ENCODE results near the gene BSG.
A peak's percentile ranks its signal among the peaks of the same experiment; 100 is the strongest.
"Not testable (repeated sequence)": the region's sequence is repeated elsewhere in the genome, so short reads cannot be mapped to it uniquely, and the experiment has no call there.

The BSG gene

GRCh38 chr19:621819-622218, 49.4 kb downstream of the BSG start:
- Mint-ChIP-seq H3K27me3 (no peaks in the 10 kb centered on the region), H3K36me3 (ENCODE audit: low read depth) (peaks cover 71% of the 10 kb centered on the region), H3K9me3 (no peaks in the 10 kb centered on the region), H3K4me3 (no peak overlapping the region), H3K4me1 (ENCODE audit: low read depth) (peaks cover under 1% of the 10 kb centered on the region), H3K27ac (no peak overlapping the region)
- DNase-seq, result no peak

- H3K4me3 Mint-ChIP-seq, result no peak overlapping the region
- no peak for DNase-seq
- H3K27me3 Mint-ChIP-seq, result no peaks in the 10 kb centered on the region
- no peak overlapping the region for H3K27ac Mint-ChIP-seq
- peaks cover 71% of the 10 kb centered on the region for H3K36me3 Mint-ChIP-seq (ENCODE audit: low read depth)
- H3K4me1 Mint-ChIP-seq (ENCODE audit: low read depth), result peaks cover 2% of the 10 kb centered on the region
- no peaks in the 10 kb centered on the region for H3K9me3 Mint-ChIP-seq
Measured at GRCh38 chr19:622666-623065, 50.3 kb downstream of the BSG start.

GRCh38 chr19:623175-623916, 51.0 kb downstream of the BSG start:
- H3K27me3 Mint-ChIP-seq, result no peaks in the 10 kb centered on the region
- H3K4me1 Mint-ChIP-seq (ENCODE audit: low read depth), result peaks cover 2% of the 10 kb centered on the region
- H3K36me3 Mint-ChIP-seq (ENCODE audit: low read depth), result peaks cover 70% of the 10 kb centered on the region
- no peaks in the 10 kb centered on the region for H3K9me3 Mint-ChIP-seq
- DNase-seq, result no peak
- no peak overlapping the region for H3K4me3 Mint-ChIP-seq
- no peak overlapping the region for H3K27ac Mint-ChIP-seq

- Mint-ChIP-seq H3K27me3 (no peaks in the 10 kb centered on the region), H3K9me3 (no peaks in the 10 kb centered on the region), H3K36me3 (ENCODE audit: low read depth) (peaks cover 70% of the 10 kb centered on the region), H3K27ac (no peak overlapping the region), H3K4me1 (ENCODE audit: low read depth) (peaks cover 4% of the 10 kb centered on the region), H3K4me3 (no peak overlapping the region)
- DNase-seq, result no peak
Measured at GRCh38 chr19:623974-624373, 51.6 kb downstream of the BSG start.

GRCh38 chr19:624433-625109, 52.2 kb downstream of the BSG start:
- Mint-ChIP-seq H3K9me3 (no peaks in the 10 kb centered on the region), H3K27ac (no peak overlapping the region), H3K4me1 (ENCODE audit: low read depth) (peaks cover 7% of the 10 kb centered on the region), H3K4me3 (no peak overlapping the region), H3K36me3 (ENCODE audit: low read depth) (peaks cover 72% of the 10 kb centered on the region), H3K27me3 (no peaks in the 10 kb centered on the region)
- no peak for DNase-seq

- Mint-ChIP-seq H3K36me3 (ENCODE audit: low read depth) (peaks cover 72% of the 10 kb centered on the region), H3K27me3 (no peaks in the 10 kb centered on the region), H3K9me3 (no peaks in the 10 kb centered on the region), H3K4me1 (ENCODE audit: low read depth) (peaks cover 11% of the 10 kb centered on the region), H3K4me3 (no peak overlapping the region), H3K27ac (no peak overlapping the region)
- DNase-seq, result no peak
Measured at GRCh38 chr19:625257-625656, 52.9 kb downstream of the BSG start.

- DNase-seq, H3K27ac Mint-ChIP-seq, H3K4me3 Mint-ChIP-seq, H3K27me3 Mint-ChIP-seq, H3K9me3 Mint-ChIP-seq: not testable (repeated sequence)
- Mint-ChIP-seq H3K4me1 (ENCODE audit: low read depth) (peaks cover 17% of the 10 kb centered on the region), H3K36me3 (ENCODE audit: low read depth) (peaks cover 78% of the 10 kb centered on the region)
Measured at GRCh38 chr19:626566-626965, 54.2 kb downstream of the BSG start.

GRCh38 chr19:628168-628567, 55.8 kb downstream of the BSG start:
- no peak overlapping the region for H3K27ac Mint-ChIP-seq
- H3K27me3 Mint-ChIP-seq, result no peaks in the 10 kb centered on the region
- peaks cover 28% of the 10 kb centered on the region for H3K4me1 Mint-ChIP-seq (ENCODE audit: low read depth)
- no peaks in the 10 kb centered on the region for H3K9me3 Mint-ChIP-seq
- H3K4me3 Mint-ChIP-seq, result no peak overlapping the region
- DNase-seq, result no peak
- H3K36me3 Mint-ChIP-seq (ENCODE audit: low read depth), result peaks cover 85% of the 10 kb centered on the region

- H3K27ac Mint-ChIP-seq, H3K4me3 Mint-ChIP-seq, H3K9me3 Mint-ChIP-seq, DNase-seq, H3K27me3 Mint-ChIP-seq: not testable (repeated sequence)
- Mint-ChIP-seq H3K4me1 (ENCODE audit: low read depth) (peaks cover 37% of the 10 kb centered on the region), H3K36me3 (ENCODE audit: low read depth) (peaks cover 75% of the 10 kb centered on the region)
Measured at GRCh38 chr19:629515-629914, 57.1 kb downstream of the BSG start.

- H3K4me3 Mint-ChIP-seq, result peak overlapping the region; percentile 97
- H3K36me3 Mint-ChIP-seq (ENCODE audit: low read depth), result peaks cover 70% of the 10 kb centered on the region
- no peaks in the 10 kb centered on the region for H3K27me3 Mint-ChIP-seq
- peaks cover 37% of the 10 kb centered on the region for H3K4me1 Mint-ChIP-seq (ENCODE audit: low read depth)
- no peak overlapping the region for H3K27ac Mint-ChIP-seq
- DNase-seq, result no peak
- H3K9me3 Mint-ChIP-seq, result no peaks in the 10 kb centered on the region
Measured at GRCh38 chr19:629961-630714, 57.7 kb downstream of the BSG start.

GRCh38 chr19:632579-633067, 60.2 kb downstream of the BSG start:
- Mint-ChIP-seq H3K9me3 (no peaks in the 10 kb centered on the region), H3K27ac (peak overlapping the region; percentile 96), H3K27me3 (no peaks in the 10 kb centered on the region), H3K4me1 (ENCODE audit: low read depth) (peaks cover 37% of the 10 kb centered on the region), H3K4me3 (peak overlapping the region; percentile 97), H3K36me3 (ENCODE audit: low read depth) (peaks cover 51% of the 10 kb centered on the region)
- DNase-seq, result peak; percentile 74

All from activated T-cell treated with anti-CD3 and anti-CD28 coated beads, Interleukin-2, amount 50 U/mL, for 24 hours (primary cell).